Astrocyte of the spinal cord (primary cell): ENCODE measurements around the gene FAT1.

ENCODE experiments used
- DNase-seq: peaks from one replicate; pipeline ENCODE4 v3.0.0; 2011; ENCODE audit warnings: low read depth, low spot score
- H3K4me3 ChIP-seq: 2 replicates; pipeline ENCODE4 v1.5.1; 2011; ENCODE audit warnings: low read depth, mild to moderate bottlenecking, low read length, moderate library complexity
- in situ Hi-C: cut with HindIII; loops from 2 replicates; pipeline ENCODE4 v1.10.0; 2017; ENCODE audit warnings: low sequenced_read_pairs
- TF ChIP-seq, protein P1 (sequence below): IDR thresholded peaks from 2 replicates; pipeline ENCODE4 v1.5.1; 2012; ENCODE audit warnings: low read depth, mild to moderate bottlenecking, low read length, inconsistent platforms

FAT1 gene

DNA sequence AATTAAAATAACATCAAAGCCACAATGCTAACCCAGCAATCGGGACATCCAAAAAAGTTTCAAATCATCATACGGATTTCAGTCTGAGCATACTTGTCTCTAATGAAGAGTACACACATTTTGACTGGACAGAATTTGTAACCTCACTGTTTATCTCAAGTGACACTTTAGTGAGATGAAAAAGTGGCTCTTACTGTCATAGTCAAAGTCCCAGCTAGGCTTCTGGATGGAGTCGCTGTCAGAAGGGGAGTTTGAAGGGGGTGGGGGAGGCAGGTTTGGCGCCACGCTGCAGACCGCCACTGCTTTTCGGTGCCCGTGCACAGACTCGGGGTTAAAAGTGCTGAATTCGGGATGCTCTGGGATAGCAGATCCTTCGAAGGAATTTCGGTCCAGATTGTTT, 127.3 kb downstream of the FAT1 start:
- in situ Hi-C loops, result no loop called here
- TF ChIP-seq, protein P1, sequence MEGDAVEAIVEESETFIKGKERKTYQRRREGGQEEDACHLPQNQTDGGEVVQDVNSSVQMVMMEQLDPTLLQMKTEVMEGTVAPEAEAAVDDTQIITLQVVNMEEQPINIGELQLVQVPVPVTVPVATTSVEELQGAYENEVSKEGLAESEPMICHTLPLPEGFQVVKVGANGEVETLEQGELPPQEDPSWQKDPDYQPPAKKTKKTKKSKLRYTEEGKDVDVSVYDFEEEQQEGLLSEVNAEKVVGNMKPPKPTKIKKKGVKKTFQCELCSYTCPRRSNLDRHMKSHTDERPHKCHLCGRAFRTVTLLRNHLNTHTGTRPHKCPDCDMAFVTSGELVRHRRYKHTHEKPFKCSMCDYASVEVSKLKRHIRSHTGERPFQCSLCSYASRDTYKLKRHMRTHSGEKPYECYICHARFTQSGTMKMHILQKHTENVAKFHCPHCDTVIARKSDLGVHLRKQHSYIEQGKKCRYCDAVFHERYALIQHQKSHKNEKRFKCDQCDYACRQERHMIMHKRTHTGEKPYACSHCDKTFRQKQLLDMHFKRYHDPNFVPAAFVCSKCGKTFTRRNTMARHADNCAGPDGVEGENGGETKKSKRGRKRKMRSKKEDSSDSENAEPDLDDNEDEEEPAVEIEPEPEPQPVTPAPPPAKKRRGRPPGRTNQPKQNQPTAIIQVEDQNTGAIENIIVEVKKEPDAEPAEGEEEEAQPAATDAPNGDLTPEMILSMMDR, result no peak
- H3K4me3 ChIP-seq, result no peak overlapping the region
- DNase-seq, result no peak

DNA sequence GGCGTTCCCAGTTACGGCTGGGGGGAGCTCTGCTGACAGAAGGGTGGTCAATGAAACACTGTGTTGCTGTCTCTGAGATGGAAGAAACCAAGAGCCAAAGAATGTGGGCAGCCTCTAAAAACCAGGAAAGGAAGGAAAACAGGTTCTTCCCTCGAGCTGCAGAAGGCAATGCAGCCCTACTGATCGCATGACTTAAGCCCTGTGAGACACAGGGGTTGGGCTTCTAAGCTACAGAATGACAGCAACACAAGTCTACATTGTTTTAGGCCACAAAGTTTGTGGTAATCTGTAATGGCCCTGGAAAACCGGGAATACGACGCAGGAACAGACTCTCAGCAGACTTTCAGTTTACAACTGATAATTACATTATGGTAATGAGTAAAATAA, 130.1 kb downstream of the FAT1 start:
- in situ Hi-C loops, result no loop called here
- DNase-seq, result no peak
- TF ChIP-seq, protein P1, result no peak
- H3K4me3 ChIP-seq, result no peak overlapping the region

DNA sequence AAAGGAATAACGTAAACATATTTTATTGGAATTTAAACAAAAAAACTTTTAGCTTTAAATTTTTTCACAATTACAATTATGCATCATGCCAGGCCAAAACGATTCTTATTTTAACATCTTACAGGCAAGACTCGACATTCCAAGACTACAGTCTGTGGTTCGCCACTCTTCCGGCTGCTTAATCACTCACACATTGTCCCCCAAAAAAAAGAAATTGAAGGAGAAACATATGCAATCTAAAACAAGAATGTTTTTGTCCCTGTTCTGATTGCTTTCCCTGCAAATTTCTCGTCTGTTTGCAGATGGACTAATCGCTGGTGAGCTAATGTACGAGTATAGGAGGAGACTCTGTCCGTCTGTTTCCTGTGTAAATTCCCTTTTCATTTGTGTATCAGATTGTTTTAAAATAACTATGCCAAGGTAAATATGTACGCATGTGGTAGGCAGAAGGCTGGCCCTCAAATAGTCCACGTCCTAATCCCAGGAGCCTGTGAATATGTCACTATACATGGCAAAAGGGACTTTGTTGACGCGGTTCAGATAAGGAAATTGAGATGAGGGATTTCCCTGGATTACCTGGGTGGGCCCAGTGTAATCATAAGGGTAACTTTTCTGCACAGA, 130.6 kb downstream of the FAT1 start:
- H3K4me3 ChIP-seq, result no peak overlapping the region
- TF ChIP-seq, protein P1, result no peak
- in situ Hi-C loops, result no loop called here
- DNase-seq, result no peak

DNA sequence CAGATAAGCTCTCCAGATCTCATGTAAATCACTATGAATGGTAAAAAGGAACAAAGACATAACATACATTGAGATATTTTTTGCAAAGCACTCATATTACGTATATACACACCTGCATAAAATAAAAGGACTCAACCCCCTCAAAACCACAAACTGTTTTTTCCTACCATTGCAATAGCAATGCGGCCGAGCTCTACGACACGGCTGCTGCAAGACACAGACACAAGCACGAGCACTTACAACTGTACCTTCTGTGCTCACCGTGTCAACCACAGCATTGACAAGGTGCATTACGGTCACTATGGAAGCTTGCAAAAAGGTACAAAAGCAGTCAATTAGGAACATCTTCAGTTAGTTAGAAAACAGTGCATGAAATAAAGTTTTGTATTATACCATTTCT, 131.2 kb downstream of the FAT1 start:
- in situ Hi-C loops, result no loop called here

DNA sequence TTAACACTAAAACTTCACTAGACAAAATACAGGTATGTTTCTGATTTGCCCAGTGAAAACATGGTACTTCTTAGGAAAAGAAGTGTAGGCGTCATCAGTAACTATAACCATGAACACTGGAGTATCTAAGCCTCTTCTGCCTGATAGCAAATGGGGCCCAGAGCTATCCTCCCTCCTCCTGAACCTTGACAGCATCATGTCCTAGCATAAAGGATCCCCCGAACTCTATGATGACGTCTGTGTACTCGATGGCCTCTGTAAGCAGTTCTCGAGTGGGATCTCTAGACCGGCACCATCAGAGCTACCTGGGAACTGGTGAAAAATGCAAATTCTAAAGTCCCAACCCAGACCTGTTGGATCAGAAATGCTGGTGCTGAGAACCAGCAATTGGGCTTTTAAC, 132.0 kb downstream of the FAT1 start:
- TF ChIP-seq, protein P1, result no peak
- no peak overlapping the region for H3K4me3 ChIP-seq
- in situ Hi-C loops, result no loop called here
- no peak for DNase-seq

More for the DNA sequence above, 131.2 kb downstream of the FAT1 start:
- H3K4me3 ChIP-seq, result no peak overlapping the region
- TF ChIP-seq, protein P1, result no peak
- DNase-seq, result no peak

DNA sequence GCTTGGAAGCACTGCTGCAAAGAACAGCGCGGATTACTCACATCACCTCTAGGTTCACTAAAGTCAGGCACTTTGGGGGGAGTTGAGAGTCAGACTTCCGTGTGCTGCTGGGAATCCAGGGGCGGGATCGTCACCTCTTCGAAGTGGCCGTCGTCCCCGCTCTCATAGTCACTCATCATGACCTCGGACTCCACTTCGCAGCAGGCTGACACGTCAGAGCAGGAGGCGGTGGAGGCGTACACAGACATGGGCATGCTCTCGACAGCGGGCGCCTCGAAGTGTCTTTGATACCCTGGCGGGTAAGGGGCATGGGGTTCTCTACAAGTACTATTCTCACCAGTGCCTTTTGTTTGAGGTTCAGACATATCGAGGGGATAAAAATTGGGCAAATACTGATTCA, 135.2 kb downstream of the FAT1 start:
- TF ChIP-seq, protein P1, result no peak
- no peak overlapping the region for H3K4me3 ChIP-seq
- DNase-seq, result no peak
- in situ Hi-C loops, result no loop called here
